Pancreas (tissue), 10 donors: ENCODE measurements around the gene TCN2. TPM values are rescaled to one million over a fixed set of nuclear protein-coding genes. Genes with fewer than 3 reads are reported as not detected.
A peak's percentile ranks its signal among the peaks of the same experiment; 100 is the strongest.
"Not testable (repeated sequence)": the region's sequence is repeated elsewhere in the genome, so short reads cannot be mapped to it uniquely, and the experiment has no call there.

ENCODE experiments used
- ATAC-seq, 4 donors: fragments of 200-7000 bp; cut with Tn5 transposase; one replicate each; pipeline versions ENCODE4 v1.8.0 to v1.9.1; 2020; ENCODE audit warnings: mild to moderate bottlenecking in 4 of 4, moderate library complexity in 4 of 4
- DNase-seq, 6 donors: peaks; one replicate each; pipeline ENCODE4 v3.0.0-alpha.2; 2020
- FAIRE-seq: peaks from 2 replicates; lab custom pipeline; 2012; peaks lifted over from hg19 to GRCh38; lab: Jason Lieb, UNC
- H3K27ac ChIP-seq, 4 donors: fragments of 200-600 bp; sonication (generic); 1 replicate in 3 of 4; 2 replicates in 1 of 4; pipeline versions ENCODE4 v1.5.0 to v1.8.0; 2020
- H3K27me3 ChIP-seq, 4 donors: fragments of 200-600 bp; one replicate each; pipeline ENCODE4 v1.8.0; 2021
- H3K36me3 ChIP-seq, 3 donors: fragments of 200-600 bp; sonication (generic) in 1 of 3; one replicate each; pipeline versions ENCODE4 v1.5.0 to v1.8.0; 2020 to 2021
- H3K4me1 ChIP-seq, 3 donors: fragments of 200-600 bp; one replicate each; pipeline ENCODE4 v1.8.0; 2021
- H3K4me3 ChIP-seq, 4 donors: fragments of 200-600 bp; sonication (generic) in 2 of 4; one replicate each; pipeline versions ENCODE4 v1.5.0 to v1.8.0; 2020 to 2021
- H3K9me3 ChIP-seq, 4 donors: fragments of 200-600 bp; one replicate each; pipeline ENCODE4 v1.8.0; 2021
- WGBS, 2 donors: extraction: QIAGEN DNeasy Blood & Tissue Kit; methylation state at CpG; one replicate each; pipeline ENCODE4 v1.1.7; 2013; 5-methylcytosine and 5-hydroxymethylcytosine counted together
- intact Hi-C, 3 donors: fragments of 100-400 bp; cut with DNase I; formaldehyde crosslinking; loops; one replicate each; pipeline versions ENCODE4 v1.11.1 to v1.14.2; 2022
- polyA plus RNA-seq, 2 donors: library from polyadenylated mRNA; stranded (reverse); fragments of 200-250 nt; gene quantifications; one replicate each; pipeline ENCODE4 v1.2.3, GENCODE V29; 2013
- total RNA-seq, 6 donors: library from RNA; stranded (reverse); fragmentation: NEBNext Ultra II Directional in 4 of 6; extraction: Animal tissue kit (Norgen Biotek cat#: 25700) in 4 of 6; gene quantifications; one replicate each; pipeline versions ENCODE4 v1.2.1 to v1.2.4, GENCODE V29; 2021 to 2023
- TF ChIP-seq, protein P1 (sequence below), 4 donors: fragments of 200-600 bp; sonication (generic) in 3 of 4; IDR thresholded peaks; one replicate each; pipeline versions ENCODE4 v1.5.0 to v1.8.0; 2021; ENCODE audit warnings: antibody characterized with exemption in 4 of 4
- donor health status: healthy with polysubstance abuse.
- donor health status: DM: no; HTN: no; CAD: no; lungs with moderate emphysema.
- donor health status: DM: no; HTN: no; CAD: no.
- donor health status: control.
- donor health status: control.
- donor health status: Bipolar disorder and iron deficiency.
- donor health status: DM: yes; HTN: yes; CAD: no.
- donor health status: DM: no; HTN: no; CAD: no.
- donor health status: DM: no; HTN: no; CAD: no.
- donor health status: DM: yes; HTN: yes; CAD: no.

The TCN2 gene
- total and polyA plus RNA-seq, 8 donors, result 3.6 to 10.0 (median 5.9) TPM

DNA sequence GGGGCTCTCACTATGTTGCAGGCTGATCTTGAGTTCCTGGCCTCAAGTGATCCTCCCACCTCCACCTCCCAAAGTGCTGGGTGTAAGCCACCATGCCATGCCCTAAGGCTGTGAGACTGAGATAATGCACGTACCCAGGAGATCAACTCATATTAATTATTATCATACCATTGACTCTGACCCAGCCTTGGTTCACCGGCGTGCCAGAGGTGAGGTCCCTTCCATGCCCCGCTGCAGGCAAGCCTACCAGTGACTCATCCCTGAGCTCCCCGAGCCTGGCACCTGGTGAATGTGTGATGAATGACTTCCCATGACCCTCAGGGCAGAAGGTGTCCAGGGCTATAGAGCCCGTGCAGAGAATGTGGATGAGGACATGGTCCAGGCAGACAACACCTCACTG, 44.6 kb upstream of the TCN2 start:
- WGBS, 2 donors, result 70 to 79% methylated on average over 6 of the region's 6 CpGs
- Histone ChIP-seq H3K4me1 (no peaks in the 10 kb centered on the region), H3K27ac (no peak overlapping the region), H3K4me3 (no peak overlapping the region), H3K27me3 (no peaks in the 10 kb centered on the region), H3K36me3 (no peaks in the 10 kb centered on the region), H3K9me3 (no peaks in the 10 kb centered on the region)
- FAIRE-seq (no peak), DNase-seq (no peak), ATAC-seq (peak in 2 of 4 donors; percentile 47 to 50)
- intact Hi-C loops, result no loop called here
- TF ChIP-seq, protein P1, sequence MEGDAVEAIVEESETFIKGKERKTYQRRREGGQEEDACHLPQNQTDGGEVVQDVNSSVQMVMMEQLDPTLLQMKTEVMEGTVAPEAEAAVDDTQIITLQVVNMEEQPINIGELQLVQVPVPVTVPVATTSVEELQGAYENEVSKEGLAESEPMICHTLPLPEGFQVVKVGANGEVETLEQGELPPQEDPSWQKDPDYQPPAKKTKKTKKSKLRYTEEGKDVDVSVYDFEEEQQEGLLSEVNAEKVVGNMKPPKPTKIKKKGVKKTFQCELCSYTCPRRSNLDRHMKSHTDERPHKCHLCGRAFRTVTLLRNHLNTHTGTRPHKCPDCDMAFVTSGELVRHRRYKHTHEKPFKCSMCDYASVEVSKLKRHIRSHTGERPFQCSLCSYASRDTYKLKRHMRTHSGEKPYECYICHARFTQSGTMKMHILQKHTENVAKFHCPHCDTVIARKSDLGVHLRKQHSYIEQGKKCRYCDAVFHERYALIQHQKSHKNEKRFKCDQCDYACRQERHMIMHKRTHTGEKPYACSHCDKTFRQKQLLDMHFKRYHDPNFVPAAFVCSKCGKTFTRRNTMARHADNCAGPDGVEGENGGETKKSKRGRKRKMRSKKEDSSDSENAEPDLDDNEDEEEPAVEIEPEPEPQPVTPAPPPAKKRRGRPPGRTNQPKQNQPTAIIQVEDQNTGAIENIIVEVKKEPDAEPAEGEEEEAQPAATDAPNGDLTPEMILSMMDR (IDR thresholded peaks at IDR 0.05), result no peak

DNA sequence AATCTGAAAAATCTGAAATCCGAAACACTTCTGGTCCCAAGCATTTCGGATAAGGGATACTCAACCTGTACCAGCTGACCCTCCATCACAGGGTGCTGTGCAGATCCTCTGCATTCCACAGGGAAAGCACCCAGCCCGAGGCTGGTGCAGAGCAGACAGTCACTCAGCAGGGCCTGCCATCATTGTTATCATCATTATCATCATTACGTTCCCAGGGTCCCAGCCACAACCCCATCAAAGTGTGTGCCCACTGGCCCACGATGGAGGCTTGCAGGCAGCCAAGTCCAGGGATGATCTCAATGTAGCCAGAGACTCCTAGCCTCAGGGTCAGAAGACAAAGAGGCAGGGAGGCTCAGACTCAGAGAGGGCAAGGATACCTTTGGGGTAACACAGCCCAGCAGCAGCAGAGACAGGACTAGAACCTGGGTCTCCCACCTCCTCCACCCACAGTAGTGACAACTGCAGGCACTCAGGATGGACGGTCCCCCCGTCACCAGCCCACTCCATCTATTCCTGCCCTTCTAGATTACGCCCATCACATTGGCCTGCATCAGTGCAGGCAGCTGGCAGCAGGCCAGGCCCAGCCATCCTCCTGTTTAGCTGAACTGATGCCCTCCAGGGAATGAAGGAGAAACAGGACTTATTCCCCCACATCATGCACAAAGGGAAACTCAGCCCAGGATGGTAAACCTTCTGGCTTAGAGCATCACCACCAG, 42.8 kb upstream of the TCN2 start:
- Histone ChIP-seq H3K27ac (no peak overlapping the region), H3K36me3 (no peaks in the 10 kb centered on the region), H3K9me3 (no peaks in the 10 kb centered on the region), H3K27me3 (no peaks in the 10 kb centered on the region), H3K4me1 (no peaks in the 10 kb centered on the region), H3K4me3 (no peak overlapping the region)
- intact Hi-C loops, result no loop called here
- DNase-seq (no peak), FAIRE-seq (no peak), ATAC-seq (no peak)
- WGBS, 2 donors, result 79 to 87% methylated on average over 8 of the region's 8 CpGs
- TF ChIP-seq, protein P1 (IDR thresholded peaks at IDR 0.05), result no peak

DNA sequence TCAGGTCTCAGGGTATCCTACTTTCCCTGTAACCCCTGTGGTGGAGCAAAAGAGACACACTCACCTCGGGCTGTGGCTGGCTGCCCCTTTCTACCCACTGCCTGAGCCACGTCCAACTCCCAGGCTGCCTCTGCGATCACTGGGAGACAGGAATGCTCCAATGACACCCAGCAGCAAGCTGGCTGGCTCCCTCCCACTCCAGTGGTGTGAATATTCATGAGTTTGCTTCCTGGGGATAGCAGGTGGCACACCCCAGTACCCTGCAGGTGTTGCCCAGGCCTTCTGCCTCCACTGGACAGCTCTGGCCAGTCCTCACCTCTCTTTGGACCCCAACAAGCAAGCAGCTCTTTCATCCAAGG, 42.2 kb upstream of the TCN2 start:
- 52 to 76% methylated on average over 3 of the region's 3 CpGs for WGBS, 2 donors
- FAIRE-seq, result no peak
- H3K4me3 ChIP-seq, result no peak overlapping the region
- intact Hi-C loops, result no loop called here
- no peaks in the 10 kb centered on the region for H3K9me3 ChIP-seq
- no peak for ATAC-seq
- H3K27me3 ChIP-seq, result no peaks in the 10 kb centered on the region
- no peaks in the 10 kb centered on the region for H3K4me1 ChIP-seq
- DNase-seq, result no peak
- no peaks in the 10 kb centered on the region for H3K36me3 ChIP-seq
- H3K27ac ChIP-seq, result no peak overlapping the region
- TF ChIP-seq, protein P1 (IDR thresholded peaks at IDR 0.05), result no peak

DNA sequence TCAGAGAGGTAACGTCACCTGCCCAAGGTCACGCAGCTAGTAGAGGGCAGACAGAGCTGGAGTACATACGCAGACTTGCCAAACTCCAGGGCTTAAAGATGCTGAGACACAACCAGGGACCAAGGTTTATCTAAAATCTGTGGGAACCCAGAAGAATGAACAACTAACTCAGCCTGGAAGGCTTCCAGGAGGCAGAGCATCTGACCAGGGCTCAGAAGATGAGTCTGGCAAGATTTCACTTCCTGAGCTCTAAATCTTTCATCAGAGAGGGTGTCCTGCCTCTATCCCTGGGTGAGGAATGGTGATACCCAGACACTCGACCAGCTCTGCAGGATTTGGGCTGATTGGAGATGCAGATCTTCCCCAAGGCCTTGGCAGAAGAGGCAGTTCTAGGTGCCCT, 41.6 kb upstream of the TCN2 start:
- ATAC-seq, result no peak
- Histone ChIP-seq H3K27ac (no peak overlapping the region), H3K4me1 (no peaks in the 10 kb centered on the region), H3K9me3 (no peaks in the 10 kb centered on the region), H3K4me3 (no peak overlapping the region), H3K36me3 (no peaks in the 10 kb centered on the region), H3K27me3 (no peaks in the 10 kb centered on the region)
- intact Hi-C loops, result no loop called here
- WGBS, 2 donors, result 56 to 63% methylated on average over 4 of the region's 4 CpGs
- no peak for DNase-seq
- no peak for FAIRE-seq
- TF ChIP-seq, protein P1 (IDR thresholded peaks at IDR 0.05), result no peak

DNA sequence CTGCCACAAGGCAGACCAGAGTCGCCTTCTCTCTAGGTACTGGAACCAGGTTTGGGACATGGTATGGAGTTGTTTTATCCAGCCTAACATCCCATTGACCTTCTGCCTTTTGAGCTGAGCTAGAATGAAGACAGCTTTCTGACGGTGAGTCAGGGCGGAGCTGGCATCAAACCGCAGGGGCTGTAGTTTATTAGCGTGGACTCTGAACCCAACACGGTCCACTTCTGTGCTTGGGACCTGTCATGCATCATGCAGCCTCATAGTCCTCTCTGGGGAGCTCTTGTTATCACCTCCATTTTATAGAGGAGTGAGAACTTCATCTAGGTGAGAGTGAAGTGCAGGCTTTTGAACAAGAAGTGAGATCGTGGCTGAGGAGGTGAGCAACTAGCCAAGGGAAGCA, 40.8 kb upstream of the TCN2 start:
- no peak overlapping the region for H3K4me3 ChIP-seq
- WGBS, 2 donors, result 64 to 66% methylated on average over 7 of the region's 7 CpGs
- FAIRE-seq, result no peak
- H3K9me3 ChIP-seq, result no peaks in the 10 kb centered on the region
- no peak overlapping the region for H3K27ac ChIP-seq
- H3K4me1 ChIP-seq, result no peaks in the 10 kb centered on the region
- intact Hi-C loops, result no loop called here
- H3K36me3 ChIP-seq, result no peaks in the 10 kb centered on the region
- DNase-seq, result peak in 1 of 6 donors; percentile 2
- peak in 2 of 4 donors; percentile 30 to 45 for ATAC-seq
- H3K27me3 ChIP-seq, result no peaks in the 10 kb centered on the region
- TF ChIP-seq, protein P1 (IDR thresholded peaks at IDR 0.05), result no peak

DNA sequence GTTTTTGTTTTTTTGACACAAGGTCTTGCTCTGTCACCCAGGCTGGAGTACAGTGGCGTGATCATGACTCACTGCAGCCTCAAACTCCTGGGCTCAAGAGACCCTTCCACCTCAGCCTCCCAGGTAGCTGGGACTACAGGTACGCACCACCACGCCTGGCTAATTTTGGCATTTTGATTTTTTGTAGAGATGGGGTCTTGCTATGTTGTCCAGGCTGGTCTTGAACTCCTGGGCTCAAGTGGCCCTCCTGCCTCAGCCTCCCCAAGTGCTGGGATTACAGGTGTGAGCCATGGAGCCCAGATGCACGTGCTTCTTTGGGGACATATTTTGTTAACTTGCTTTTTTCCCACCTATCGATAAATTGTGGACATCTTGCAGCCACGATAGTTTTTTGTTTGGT, 39.7 kb upstream of the TCN2 start:
- FAIRE-seq, H3K4me3 ChIP-seq, H3K9me3 ChIP-seq, H3K36me3 ChIP-seq, ATAC-seq, H3K27me3 ChIP-seq, H3K27ac ChIP-seq, H3K4me1 ChIP-seq, intact Hi-C loops: not testable (repeated sequence)
- WGBS, 2 donors, result 95% methylated on average over 6 of the region's 6 CpGs
- peak in 1 of 6 donors; percentile 4 for DNase-seq
